Right cardiac atrium (tissue), 5 donors: ENCODE measurements around the gene MRPL32. TPM values are rescaled to one million over a fixed set of nuclear protein-coding genes. Genes with fewer than 3 reads are reported as not detected.

ENCODE experiments used
- polyA plus RNA-seq: library from polyadenylated mRNA; stranded (reverse); fragments of 200-250 nt; gene quantifications from one replicate; pipeline ENCODE4 v1.2.3, GENCODE V29; 2013
- total RNA-seq, 4 donors: library from RNA; stranded (reverse); fragmentation: NEBNext Ultra II Directional; extraction: Animal tissue kit (Norgen Biotek cat#: 25700); gene quantifications; one replicate each; pipeline ENCODE4 v1.2.1, GENCODE V29; 2021
- donor health status: healthy with polysubstance abuse.
- donor health status: DM: no; HTN: yes; CAD: no.
- donor health status: DM: no; HTN: no; CAD: no.
- donor health status: DM: no; HTN: yes; CAD: no; lungs with severe emphysema.
- donor health status: DM: yes; HTN: yes; CAD: no.

Gene MRPL32
- total and polyA plus RNA-seq, 5 donors = 45.5 to 81.6 (median 46.3) TPM

Other genes starting within 250 kb of the MRPL32 start
- 1 to 10 TPM; 3.1 to 5.8 (median 4.9) TPM for gene C7orf25, start 20.3 kb upstream of the MRPL32 start, total RNA-seq
- gene C7orf25, start 20.3 kb upstream of the MRPL32 start, polyA plus RNA-seq = 6.1 TPM
- gene PSMA2, start 202 bp upstream of the MRPL32 start, total RNA-seq = 10 to 100 TPM; 64.4 to 86.2 (median 75.8) TPM
- gene PSMA2, start 202 bp upstream of the MRPL32 start, polyA plus RNA-seq = 119 TPM
- not detected for gene HECW1, start 180.3 kb downstream of the MRPL32 start, total RNA-seq
- gene HECW1, start 180.3 kb downstream of the MRPL32 start, polyA plus RNA-seq = 0.16 TPM